Activated CD8-positive, alpha-beta memory T cell treated with anti-CD3 and anti-CD28 coated beads, Interleukin-2, amount 50 U/mL, for 48 hours (primary cell): Measurements from ENCODE around the gene SEMA5A.

ENCODE experiments used
- DNase-seq: peaks from one replicate; pipeline ENCODE4 v3.0.0-alpha.2; 2020

SEMA5A gene

DNA sequence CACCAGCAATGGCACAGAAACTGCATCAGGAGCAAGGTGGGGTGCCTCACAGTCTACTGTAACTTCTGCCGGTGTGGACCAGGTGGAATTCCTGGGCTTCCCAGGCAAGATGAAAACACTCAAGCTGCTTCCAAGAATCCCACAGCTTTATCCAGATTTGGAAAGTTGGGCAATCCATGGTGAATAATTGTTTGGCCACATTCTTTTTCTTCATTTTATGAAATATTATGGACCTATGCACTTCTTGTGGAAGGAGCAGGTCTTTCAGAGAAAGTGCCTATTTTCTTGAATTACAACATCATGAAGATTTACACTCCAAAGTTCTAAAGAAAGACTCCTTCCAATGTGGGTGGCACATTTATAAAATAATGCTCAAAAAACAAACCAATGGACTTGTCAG, 503.6 kb downstream of the SEMA5A start:
- no peak for DNase-seq

- DNase-seq: no peak
Measured at GRCh38 chr5:9040475-9040874, 505.4 kb downstream of the SEMA5A start.

DNA sequence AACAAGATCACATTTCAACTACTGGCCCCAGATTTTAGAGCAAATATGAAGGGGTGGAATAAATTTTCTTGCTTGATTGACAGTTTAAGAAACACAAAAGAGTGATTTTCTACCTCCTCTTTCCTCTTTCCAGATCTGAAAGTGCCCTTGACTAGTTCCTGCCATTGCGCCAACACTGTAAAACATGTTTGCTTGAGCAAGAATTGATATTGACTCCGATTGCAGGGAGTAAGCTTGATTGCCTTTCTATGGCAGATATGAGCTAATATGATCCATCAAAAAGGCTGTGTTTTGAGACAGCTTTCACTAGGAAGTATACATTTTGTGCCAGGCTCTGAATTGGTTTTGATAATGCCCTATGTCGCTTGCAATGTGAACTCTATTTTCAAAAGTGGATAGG, 508.8 kb downstream of the SEMA5A start:
- no peak for DNase-seq

- DNase-seq: no peak
Measured at GRCh38 chr5:9035346-9035745, 510.5 kb downstream of the SEMA5A start.

DNA sequence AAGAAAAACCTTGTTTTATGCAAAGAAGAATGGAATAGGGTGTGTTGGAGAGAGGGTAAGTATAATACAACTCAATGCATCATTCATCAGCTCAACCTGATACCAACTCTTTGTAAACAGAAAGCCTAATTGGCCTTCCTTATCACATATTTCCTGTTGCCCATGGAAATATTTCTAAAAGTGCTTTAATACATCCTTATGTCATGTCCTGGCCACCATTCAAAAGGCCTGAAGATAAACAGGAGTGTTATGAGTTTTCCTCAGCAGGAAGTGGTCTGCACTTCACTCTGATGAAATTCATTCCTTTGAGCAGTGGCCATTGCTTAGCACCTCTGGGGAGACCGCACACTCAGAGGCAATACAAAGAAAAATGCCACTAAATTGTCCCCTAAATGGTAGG, 511.2 kb downstream of the SEMA5A start:
- no peak for DNase-seq

- no peak for DNase-seq
Measured at GRCh38 chr5:9033524-9033923, 512.4 kb downstream of the SEMA5A start.

- no peak for DNase-seq
Measured at GRCh38 chr5:9025942-9026341, 519.9 kb downstream of the SEMA5A start.

DNA sequence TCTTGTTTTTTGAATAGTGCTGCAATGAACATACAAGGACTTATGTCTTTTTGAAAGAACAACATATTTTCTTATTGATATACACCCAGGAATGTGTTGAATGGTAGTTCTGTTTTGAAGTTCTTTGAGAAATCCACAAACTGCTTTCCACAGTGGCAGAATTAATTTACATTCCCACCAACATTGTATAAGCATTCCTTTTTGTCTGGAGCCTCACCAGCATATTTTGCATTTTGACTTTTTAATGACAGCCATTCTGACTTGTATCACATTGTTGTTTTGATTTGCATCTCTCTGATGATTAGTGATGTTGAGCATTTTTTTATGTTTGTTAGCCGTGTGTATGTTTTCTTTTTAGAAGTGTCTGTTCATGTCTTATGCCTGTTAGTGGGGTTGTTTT, 524.9 kb downstream of the SEMA5A start:
- DNase-seq: no peak

- no peak for DNase-seq
Measured at GRCh38 chr5:9015937-9016270, 530.0 kb downstream of the SEMA5A start.

DNA sequence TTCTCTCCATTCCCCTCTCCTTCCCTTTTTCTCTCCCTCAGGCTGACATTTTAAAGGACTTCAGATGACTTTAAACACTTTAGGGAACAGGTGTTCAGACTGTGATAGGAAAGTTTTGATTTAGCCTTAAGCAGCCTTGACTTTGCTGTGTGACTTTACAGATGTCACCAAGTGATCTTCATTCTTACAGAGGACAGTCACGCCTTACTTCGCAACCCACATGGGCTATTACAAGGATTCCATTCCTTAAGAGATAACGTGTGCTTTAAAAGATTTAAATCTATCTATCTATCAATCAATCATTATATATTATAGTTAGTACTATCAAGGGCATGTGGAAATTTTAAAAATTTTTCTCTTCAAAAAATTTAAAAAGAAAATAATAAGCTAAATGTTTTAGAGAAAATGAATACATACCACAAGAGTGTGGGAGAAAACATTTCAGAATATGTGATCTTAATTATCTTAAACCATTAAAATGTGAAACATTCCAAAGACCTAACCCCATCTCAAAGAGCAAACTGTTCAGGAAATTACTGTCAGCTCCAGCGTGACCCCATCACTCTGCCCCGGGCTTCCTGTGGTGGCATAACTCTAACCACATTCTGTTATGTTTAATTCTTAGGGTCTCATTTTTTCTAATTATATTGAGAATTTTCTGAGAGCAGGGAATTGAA, 530.5 kb downstream of the SEMA5A start:
- no peak for DNase-seq

DNA sequence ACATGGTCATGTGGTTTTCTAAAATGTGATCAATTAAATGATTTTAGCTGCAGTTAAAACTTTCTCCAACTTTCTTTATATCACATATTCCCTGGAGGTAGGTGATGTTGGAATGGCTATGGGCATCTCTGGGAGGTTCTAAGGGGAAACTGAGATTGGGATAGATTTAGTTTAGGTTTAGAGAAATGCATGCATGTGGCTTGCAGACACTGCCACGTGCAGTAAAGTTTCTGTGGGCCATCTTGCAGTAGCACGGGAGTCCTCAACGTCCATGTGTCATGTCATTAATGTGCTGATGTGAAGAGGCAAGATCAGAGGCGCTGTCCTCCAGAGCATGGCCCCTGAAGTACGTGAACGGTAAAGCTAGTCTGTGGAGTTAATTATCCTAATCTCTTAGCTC, 532.7 kb downstream of the SEMA5A start:
- DNase-seq: no peak

DNA sequence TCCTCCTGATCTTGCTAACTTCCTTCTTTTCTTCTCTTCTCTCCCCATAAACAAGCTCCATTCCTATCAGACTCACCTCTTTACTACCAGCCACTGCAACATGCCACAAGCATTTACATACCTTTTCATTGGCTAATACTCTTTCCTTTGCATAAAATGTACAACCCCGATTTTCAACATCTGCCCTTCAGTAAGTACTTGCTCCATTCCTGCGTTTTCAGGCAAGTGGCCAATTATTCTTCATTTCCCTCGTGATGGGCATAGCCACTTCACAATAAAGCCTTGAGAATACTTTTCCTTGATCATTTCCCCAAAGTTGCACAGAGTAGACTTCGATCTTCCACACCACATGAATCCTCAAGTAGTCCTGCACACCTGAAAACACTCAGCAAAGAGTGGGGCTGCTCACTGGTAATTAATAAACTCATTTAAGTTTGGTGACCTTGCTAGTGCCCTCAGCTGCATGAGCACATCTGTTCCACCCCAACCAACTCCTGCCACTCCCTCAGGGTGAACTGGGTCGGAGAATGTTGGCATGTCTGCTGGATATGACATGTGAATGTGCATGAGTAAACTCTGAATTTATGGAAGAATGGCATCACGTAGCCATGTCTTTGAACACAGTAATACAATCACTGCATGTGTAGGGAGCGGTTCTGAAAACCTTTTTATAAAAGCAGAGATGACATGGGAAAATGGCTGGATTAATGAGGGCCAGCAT, 535.8 kb downstream of the SEMA5A start:
- no peak for DNase-seq

DNA sequence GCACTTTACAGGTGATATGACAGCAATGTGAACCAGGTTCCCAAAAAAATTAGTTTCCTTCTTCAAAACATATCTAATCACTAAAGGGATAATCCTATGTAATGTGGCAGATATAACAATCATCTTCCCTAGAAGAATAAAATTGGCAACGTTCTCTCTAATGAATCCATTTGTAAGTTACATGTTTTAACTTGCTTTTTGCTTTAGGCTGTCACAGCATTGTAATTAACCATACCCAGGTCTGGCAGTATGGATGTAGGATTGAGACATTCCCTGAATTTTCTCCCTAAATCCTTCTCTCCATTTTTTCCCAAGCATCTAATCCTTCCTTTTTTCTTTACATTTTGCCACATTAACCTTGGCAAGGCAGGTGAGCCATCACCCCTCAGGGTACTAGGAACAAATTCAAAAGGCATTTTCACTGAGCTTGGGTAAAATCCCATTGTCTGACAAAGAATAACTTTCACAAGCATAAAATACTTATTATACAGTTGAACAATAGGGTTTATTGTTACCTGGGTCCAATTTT, 548.3 kb downstream of the SEMA5A start:
- DNase-seq: no peak

DNA sequence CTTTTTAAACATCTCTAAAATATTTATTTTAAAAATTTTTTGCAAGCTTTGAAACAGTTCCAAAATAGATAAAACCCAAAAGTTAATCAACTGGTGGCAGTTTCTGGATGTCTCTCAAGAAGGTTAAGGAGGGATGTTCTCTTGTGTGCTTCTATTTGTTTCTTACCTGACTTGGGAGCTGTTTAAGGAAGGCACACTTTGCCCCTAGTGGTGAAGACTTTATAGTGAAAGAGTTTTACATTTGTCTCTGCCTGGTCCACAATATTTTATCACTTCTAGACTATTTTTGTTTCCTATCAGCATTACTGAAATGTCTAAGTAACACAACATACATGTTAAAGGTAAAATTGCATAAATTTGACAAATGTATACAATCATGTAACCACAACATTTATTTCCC, 552.8 kb downstream of the SEMA5A start:
- DNase-seq: no peak
